HCT116 (cell line): ENCODE measurements around the gene LCN6. TPM values are rescaled to one million over a fixed set of nuclear protein-coding genes. Genes with fewer than 3 reads are reported as not detected.

Experiments used
- ATAC-seq: fragments of 200-7000 bp; cut with Tn5 transposase; 2 replicates; pipeline ENCODE4 v1.9.1; 2020; ENCODE audit warnings: mild to moderate bottlenecking, moderate library complexity
- BruUV-seq: library from RNA; stranded (reverse); fragments of 400-500 nt; replicated peaks from 2 replicates; lab custom pipeline; 2021; lab: Mats Ljungman, UMichigan
- CTCF ChIA-PET: fragments of 300-600 bp; sonication (Branson Sonifier 250); formaldehyde crosslinking; loops from one replicate; lab custom pipeline; 2021; ENCODE audit warnings: antibody characterized with exemption; lab: Charles Lee
- POLR2A ChIA-PET: fragments of 300-600, 350-600 bp; sonication (Branson Sonifier 250); formaldehyde crosslinking; loops from one replicate; lab custom pipeline; 2021; ENCODE audit warnings: antibody characterized with exemption; lab: Charles Lee
- RAD21 ChIA-PET, 2 experiments: fragments of 300-600 bp; sonication (Branson Sonifier 250); formaldehyde crosslinking; loops; one replicate each; lab custom pipeline; 2023; ENCODE audit warnings: low total read pairs in 2 of 2; ENCODE audit not compliant: uncharacterized antibody in 2 of 2, unreplicated experiment in 2 of 2, low non-redundant PET in 1 of 2; lab: Charles Lee
- DNase-seq: peaks from one replicate; pipeline ENCODE4 v3.0.0-alpha.2; 2010; ENCODE audit warnings: low read depth, low spot score
- H2AFZ ChIP-seq: fragments of 200-600 bp; shearing (Covaris generic), sonication (generic); 2 replicates; pipeline ENCODE4 v1.6.1; 2017; ENCODE audit warnings: low read depth, mixed run types, mixed read lengths, antibody characterized with exemption, low read length; ENCODE audit not compliant: poor library complexity, severe bottlenecking
- H3K27ac ChIP-seq: 2 replicates; pipeline ENCODE4 v1.5.1; 2012; ENCODE audit warnings: low read depth, low read length
- H3K27me3 ChIP-seq: fragments of 200-600 bp; sonication (generic); 2 replicates; pipeline ENCODE4 v1.6.1; 2016; ENCODE audit warnings: mixed run types, low read length, mixed read lengths; ENCODE audit not compliant: insufficient read depth
- H3K36me3 ChIP-seq, 2 experiments: fragments of 200-500 bp in 1 of 2; fragments of 200-600 bp in 1 of 2; sonication (Bioruptor generic) in 1 of 2; sonication (generic) in 1 of 2; 2 replicates each; pipeline versions ENCODE4 v1.5.1 to v1.6.1; 2014 to 2016; ENCODE audit warnings: low read length in 2 of 2, inconsistent platforms in 1 of 2, mixed read lengths in 1 of 2, mixed run types in 1 of 2; ENCODE audit not compliant: insufficient read depth in 2 of 2, control insufficient read depth in 1 of 2
- H3K4me1 ChIP-seq, 2 experiments: fragments of 200-600 bp in 1 of 2; sonication (generic) in 1 of 2; 2 replicates each; pipeline versions ENCODE4 v1.5.1 to v1.6.1; 2012 to 2017; ENCODE audit warnings: low read length in 2 of 2, inconsistent platforms in 1 of 2, mild to moderate bottlenecking in 1 of 2, mixed read lengths in 1 of 2, mixed run types in 1 of 2, moderate library complexity in 1 of 2; ENCODE audit not compliant: insufficient read depth in 2 of 2, control insufficient read depth in 1 of 2
- H3K4me2 ChIP-seq: fragments of 200-600 bp; sonication (generic); 2 replicates; pipeline ENCODE4 v1.6.1; 2017; ENCODE audit warnings: mixed run types, low read length, mixed read lengths
- H3K4me3 ChIP-seq, 2 experiments: fragments of 200-600 bp in 1 of 2; sonication (generic) in 1 of 2; replicated peaks in 1 of 2; 2 replicates each; pipeline ENCODE4 v1.5.1; 2011 to 2016; ENCODE audit warnings: low read length in 2 of 2, control low read depth in 1 of 2, low read depth in 1 of 2, mild to moderate bottlenecking in 1 of 2, mixed read lengths in 1 of 2, mixed run types in 1 of 2
- H3K79me2 ChIP-seq: fragments of 200-600 bp; sonication (generic); 2 replicates; pipeline ENCODE4 v1.6.1; 2017; ENCODE audit warnings: mild to moderate bottlenecking, mixed run types, low read length, moderate library complexity, mixed read lengths; ENCODE audit not compliant: insufficient read depth
- H3K9ac ChIP-seq: fragments of 200-600 bp; sonication (generic); 2 replicates; pipeline ENCODE4 v1.6.1; 2016; ENCODE audit warnings: low read length, mixed read lengths
- H3K9me2 ChIP-seq: fragments of 200-600 bp; sonication (generic), shearing (Covaris generic); 2 replicates; pipeline ENCODE4 v1.6.1; 2017; ENCODE audit warnings: mixed run types, mild to moderate bottlenecking, moderate library complexity; ENCODE audit not compliant: insufficient read depth
- H3K9me3 ChIP-seq, 2 experiments: fragments of 200-500 bp in 1 of 2; fragments of 200-600 bp in 1 of 2; sonication (Bioruptor generic) in 1 of 2; sonication (generic) in 1 of 2; 2 replicates each; pipeline ENCODE4 v1.6.1; 2014 to 2017; ENCODE audit warnings: low read length in 2 of 2, mixed read lengths in 2 of 2, inconsistent platforms in 1 of 2, low read depth in 1 of 2, mild to moderate bottlenecking in 1 of 2, mixed run types in 1 of 2, moderate library complexity in 1 of 2; ENCODE audit not compliant: control insufficient read depth in 1 of 2, insufficient read depth in 1 of 2
- H4K20me1 ChIP-seq: fragments of 200-600 bp; sonication (generic), shearing (Covaris generic); 2 replicates; pipeline ENCODE4 v1.6.1; 2017; ENCODE audit warnings: mixed run types, mild to moderate bottlenecking, moderate library complexity; ENCODE audit not compliant: insufficient read depth
- ATF3 ChIP-seq: IDR thresholded peaks from 2 replicates; pipeline ENCODE4 v1.6.1; 2012
- CBX3 ChIP-seq: IDR thresholded peaks from 2 replicates; pipeline ENCODE4 v1.6.1; 2012; ENCODE audit warnings: low read depth
- CEBPB ChIP-seq: IDR thresholded peaks from 2 replicates; pipeline ENCODE4 v1.6.1; 2012; ENCODE audit warnings: low read depth
- CTCF ChIP-seq, 3 experiments: fragments of 200-600 bp in 1 of 3; sonication (generic) in 1 of 3; IDR thresholded peaks in 2 of 3; conservative IDR thresholded peaks in 1 of 3; 2 replicates each; pipeline ENCODE4 v1.5.1; 2012 to 2017; ENCODE audit warnings: low read depth in 2 of 3, low read length in 2 of 3, antibody characterized with exemption in 1 of 3, borderline replicate concordance in 1 of 3, control low read depth in 1 of 3, mild to moderate bottlenecking in 1 of 3, mixed read lengths in 1 of 3, mixed run types in 1 of 3, moderate library complexity in 1 of 3; ENCODE audit not compliant: insufficient read depth in 1 of 3
- EZH2phosphoT487 ChIP-seq: fragments of 200-600 bp; IDR thresholded peaks from 2 replicates; pipeline ENCODE4 v1.6.1; 2018; ENCODE audit warnings: antibody characterized with exemption, borderline replicate concordance
- JUND ChIP-seq: IDR thresholded peaks from 2 replicates; pipeline ENCODE4 v1.6.1; 2012
- POLR2A ChIP-seq: IDR thresholded peaks from 2 replicates; pipeline ENCODE4 v1.7.0; 2011; ENCODE audit warnings: borderline replicate concordance; ENCODE audit not compliant: insufficient read depth, insufficient read length; ENCODE audit errors: extremely low read depth
- POLR2AphosphoS5 ChIP-seq: IDR thresholded peaks from 2 replicates; pipeline ENCODE4 v1.6.1; 2011; ENCODE audit warnings: mild to moderate bottlenecking, low read depth, low read length, moderate library complexity
- REST ChIP-seq: IDR thresholded peaks from 2 replicates; pipeline ENCODE4 v1.6.1; 2012; ENCODE audit warnings: low read depth
- SP1 ChIP-seq: IDR thresholded peaks from 2 replicates; pipeline ENCODE4 v1.6.1; 2012; ENCODE audit warnings: low read depth
- SRF ChIP-seq: IDR thresholded peaks from 2 replicates; pipeline ENCODE4 v1.6.1; 2012; ENCODE audit warnings: low read depth
- ZBTB33 ChIP-seq: IDR thresholded peaks from 2 replicates; pipeline ENCODE4 v1.6.1; 2011; ENCODE audit warnings: mild to moderate bottlenecking, low read length, moderate library complexity; ENCODE audit not compliant: insufficient replicate concordance; ENCODE audit errors: extremely low read depth
- intact Hi-C: fragments of 100-400 bp; cut with micrococcal nuclease; formaldehyde crosslinking; loops from 2 replicates; pipeline ENCODE4 v1.10.0; 2022
- total RNA-seq: library from RNA; stranded (reverse); gene quantifications from one replicate; pipeline ENCODE4 v1.2.1, GENCODE V29; 2021; ENCODE audit not compliant: unreplicated experiment

The LCN6 gene
- total RNA-seq, 1 experiment from 2014 or later = not detected

- no peak for TF ChIP-seq SP1
- no peak for TF ChIP-seq JUND
Observed at GRCh38 chr9:136754626-136755301, 6.4 kb upstream of the LCN6 start (continued).

GRCh38 chr9:136754059-136754572, 5.8 kb upstream of the LCN6 start:
- DNase-seq = no peak
- no TSS peak for BruUV-seq
- no peak for TF ChIP-seq SRF
- TF ChIP-seq CTCF (IDR thresholded peaks at IDR 0.05 in 2 of 3, conservative IDR thresholded peaks at IDR 0.05 in 1 of 3; ENCODE audit: borderline replicate concordance in 1 of 3, insufficient read depth in 1 of 3, low read depth in 2 of 3, low read length in 2 of 3) = no peak
- no peak for TF ChIP-seq SP1
- TF ChIP-seq REST = no peak
- no peak for TF ChIP-seq ATF3
- TF ChIP-seq CBX3 = no peak
- no peak for TF ChIP-seq POLR2AphosphoS5
- TF ChIP-seq EZH2phosphoT487 = no peak
- TF ChIP-seq CEBPB = no peak
- TF ChIP-seq ZBTB33 = no peak
- no peak for TF ChIP-seq JUND
- TF ChIP-seq POLR2A = no peak
- TF ChIP-seq, all 23 proteins: peak for 0
- Histone ChIP-seq H3K4me1 (no peaks in the 10 kb centered on the region), H4K20me1 (no peaks in the 10 kb centered on the region), H3K79me2 (no peaks in the 10 kb centered on the region), H3K9me3 (peaks cover 4 to 22% of the 10 kb centered on the region in 2 experiments; a peak in 3 of 4 replicates), H3K27me3 (no peaks in the 10 kb centered on the region), H3K4me3 (no peak overlapping the region), H3K27ac (no peak overlapping the region), H3K9ac (no peak overlapping the region), H3K4me2 (no peak overlapping the region), H3K9me2 (no peaks in the 10 kb centered on the region), H2AFZ (no peak overlapping the region), H3K36me3 (no peaks in the 10 kb centered on the region)
- intact Hi-C loops = no loop called here
- ChIA-PET RAD21 (no interaction called here), CTCF (interaction anchor here (1.4 kb wide), 1 partner anchor 61 kb away, joined by 4 read pairs; no protein-coding TSS in a partner anchor), POLR2A (no interaction called here)
- no peak for ATAC-seq
